ENCODE measurements around the gene CHGA. TPM values are rescaled to one million over a fixed set of nuclear protein-coding genes. Genes with fewer than 3 reads are reported as not detected.

Gene CHGA
- total RNA-seq, 1 experiment from 2014 or later = 0.17 TPM

GRCh38 chr14:92914087-92914656 lies 8.8 kb upstream of the CHGA start:
- TF ChIP-seq CTCF (IDR thresholded peaks at IDR 0.05; ENCODE audit: unreplicated experiment) = no peak
- Mint-ChIP-seq H3K27me3 (ENCODE audit: unreplicated experiment) (peaks cover 66% of the 10 kb centered on the region), H3K9me3 (ENCODE audit: low read depth, unreplicated experiment) (no peaks in the 10 kb centered on the region), H3K4me3 (ENCODE audit: low read depth, unreplicated experiment) (no peak overlapping the region), H3K4me1 (ENCODE audit: low read depth, unreplicated experiment) (no peaks in the 10 kb centered on the region), H3K27ac (ENCODE audit: unreplicated experiment) (no peak overlapping the region), H3K36me3 (ENCODE audit: insufficient read depth, unreplicated experiment) (no peaks in the 10 kb centered on the region)
- intact Hi-C loops (cut with micrococcal nuclease; ENCODE audit: unreplicated experiment) = no loop called here
- CTCF ChIA-PET = no interaction called here
- BruUV-seq (replicated peaks) = no TSS peak
- peak; percentile 37 for DNase-seq

- Mint-ChIP-seq H3K4me1 (ENCODE audit: low read depth, unreplicated experiment) (no peaks in the 10 kb centered on the region), H3K9me3 (ENCODE audit: low read depth, unreplicated experiment) (no peaks in the 10 kb centered on the region), H3K4me3 (ENCODE audit: low read depth, unreplicated experiment) (no peak overlapping the region), H3K27ac (ENCODE audit: unreplicated experiment) (no peak overlapping the region), H3K36me3 (ENCODE audit: insufficient read depth, unreplicated experiment) (no peaks in the 10 kb centered on the region), H3K27me3 (ENCODE audit: unreplicated experiment) (peaks cover 71% of the 10 kb centered on the region)
- intact Hi-C loops (cut with micrococcal nuclease; ENCODE audit: unreplicated experiment) = no loop called here
- BruUV-seq (replicated peaks) = no TSS peak
- CTCF ChIA-PET = no interaction called here
- no peak for DNase-seq
- TF ChIP-seq CTCF (IDR thresholded peaks at IDR 0.05; ENCODE audit: unreplicated experiment) = no peak
Observed at GRCh38 chr14:92916201-92916600, 6.7 kb upstream of the CHGA start.

DNA sequence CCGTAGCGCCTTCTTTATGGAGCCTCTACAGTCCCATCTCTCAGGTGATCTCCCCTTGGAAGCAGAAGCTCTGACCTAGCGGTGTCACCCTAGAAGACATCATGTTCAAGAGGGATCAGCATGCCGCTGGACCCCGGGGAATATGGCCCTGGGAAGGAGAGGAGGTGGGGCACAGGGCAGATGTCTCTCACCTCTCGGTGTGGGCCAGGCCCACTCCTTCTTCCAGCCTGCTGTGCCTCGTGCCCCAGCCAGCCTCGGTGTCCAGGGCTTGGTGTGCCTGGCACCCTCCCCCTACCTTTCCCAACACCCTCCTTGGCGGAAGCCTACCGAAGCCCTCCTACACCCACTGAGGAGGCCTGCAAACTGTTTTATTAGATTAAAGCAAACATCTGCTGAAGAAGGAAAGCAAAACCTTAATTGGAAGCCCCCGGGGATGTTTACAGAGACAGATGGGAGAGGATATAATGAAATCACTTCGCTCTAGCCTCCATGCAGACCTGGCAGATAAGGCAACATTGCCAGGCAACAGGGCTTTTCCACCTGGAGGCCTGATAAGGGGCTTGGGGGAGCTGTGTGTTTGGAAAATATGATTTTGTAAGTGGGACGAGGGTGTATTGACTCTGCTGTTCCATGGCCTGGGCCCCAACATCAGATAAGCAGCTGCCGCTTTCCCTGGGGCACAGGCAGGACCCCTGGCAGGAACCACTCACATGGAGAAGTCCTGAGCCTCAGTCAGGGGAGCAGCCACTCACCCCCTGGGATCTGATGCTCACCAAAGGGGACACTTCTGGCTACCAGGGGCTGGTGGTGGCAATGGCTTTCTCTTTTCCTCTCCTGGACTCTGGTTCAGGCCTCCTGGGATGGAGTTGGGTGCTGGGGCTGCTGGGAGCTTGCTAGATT lies 5.7 kb upstream of the CHGA start:
- Mint-ChIP-seq H3K4me1 (ENCODE audit: low read depth, unreplicated experiment) (no peaks in the 10 kb centered on the region), H3K4me3 (ENCODE audit: low read depth, unreplicated experiment) (no peak overlapping the region), H3K27ac (ENCODE audit: unreplicated experiment) (no peak overlapping the region), H3K27me3 (ENCODE audit: unreplicated experiment) (peaks cover 82% of the 10 kb centered on the region), H3K36me3 (ENCODE audit: insufficient read depth, unreplicated experiment) (no peaks in the 10 kb centered on the region), H3K9me3 (ENCODE audit: low read depth, unreplicated experiment) (no peaks in the 10 kb centered on the region)
- no TSS peak for BruUV-seq (replicated peaks)
- no peak for DNase-seq
- no peak for TF ChIP-seq CTCF (IDR thresholded peaks at IDR 0.05; ENCODE audit: unreplicated experiment)
- intact Hi-C loops (cut with micrococcal nuclease; ENCODE audit: unreplicated experiment) = no loop called here
- CTCF ChIA-PET = no interaction called here

DNA sequence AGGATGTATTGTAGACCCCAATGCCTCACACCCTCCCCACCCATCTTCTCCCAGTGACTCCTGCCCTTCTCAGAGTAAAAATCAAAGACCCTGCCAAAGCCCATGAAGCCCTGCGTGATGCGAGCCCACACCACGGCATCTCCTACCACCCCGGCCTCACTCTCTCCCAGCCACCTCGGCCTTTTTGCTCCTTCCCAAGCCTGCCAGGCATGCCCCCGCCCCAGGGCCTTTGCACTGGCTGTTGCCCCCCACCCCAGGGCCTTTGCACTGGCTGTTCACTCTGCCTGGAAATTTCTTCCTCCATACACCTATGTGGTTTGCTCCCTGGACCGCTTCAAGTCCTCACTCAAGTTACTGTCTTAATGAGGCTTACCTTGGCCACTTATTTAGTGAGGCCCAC lies 5.0 kb upstream of the CHGA start:
- Mint-ChIP-seq H3K9me3 (ENCODE audit: low read depth, unreplicated experiment) (no peaks in the 10 kb centered on the region), H3K4me3 (ENCODE audit: low read depth, unreplicated experiment) (no peak overlapping the region), H3K36me3 (ENCODE audit: insufficient read depth, unreplicated experiment) (no peaks in the 10 kb centered on the region), H3K4me1 (ENCODE audit: low read depth, unreplicated experiment) (no peaks in the 10 kb centered on the region), H3K27me3 (ENCODE audit: unreplicated experiment) (peaks cover 89% of the 10 kb centered on the region), H3K27ac (ENCODE audit: unreplicated experiment) (no peak overlapping the region)
- CTCF ChIA-PET = no interaction called here
- no peak for TF ChIP-seq CTCF (IDR thresholded peaks at IDR 0.05; ENCODE audit: unreplicated experiment)
- no peak for DNase-seq
- intact Hi-C loops (cut with micrococcal nuclease; ENCODE audit: unreplicated experiment) = no loop called here
- BruUV-seq (replicated peaks) = no TSS peak
